ENCODE data around the gene CYP2C18.

DNA sequence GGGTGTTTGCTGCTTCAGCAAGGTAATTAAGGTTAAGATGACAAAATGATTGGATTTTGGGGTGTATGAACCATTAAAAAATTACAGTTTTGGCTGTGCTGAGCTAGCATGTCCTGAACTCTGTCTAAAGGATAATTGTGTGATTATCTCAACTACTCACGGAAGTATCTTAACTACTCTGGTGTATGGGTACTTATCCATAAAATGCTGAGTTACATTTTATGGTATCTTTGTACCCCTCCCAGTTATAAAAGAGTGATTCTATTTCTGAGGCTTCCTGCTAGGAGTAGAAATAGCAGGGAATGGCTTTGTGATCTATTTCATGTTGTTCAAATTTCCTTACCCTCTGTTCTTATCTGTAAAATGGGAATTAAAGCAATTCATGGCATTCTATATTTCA is 22.6 kb downstream of the CYP2C18 start:
- TF ChIP-seq CTCF (IDR thresholded peaks at IDR 0.05): no peak
- no peak for TF ChIP-seq POLR2A (IDR thresholded peaks at IDR 0.05)
